Activated CD4-positive, CD25-positive, alpha-beta regulatory T cell treated with anti-CD3 and anti-CD28 coated beads, Interleukin-2, amount 50 U/mL, for 72 hours (primary cell): Measurements from ENCODE around the gene TBC1D16.

Experiments
- DNase-seq: peaks from one replicate; pipeline ENCODE4 v3.0.0; 2021

Gene TBC1D16

GRCh38 chr17:79925242-79925957 lies 110.3 kb downstream of the TBC1D16 start:
- DNase-seq, result no peak

GRCh38 chr17:79924639-79924976 lies 111.1 kb downstream of the TBC1D16 start:
- no peak for DNase-seq

- peak; percentile 54 for DNase-seq
Measured at GRCh38 chr17:79923974-79924638, 111.6 kb downstream of the TBC1D16 start.

- DNase-seq, result no peak
Measured at GRCh38 chr17:79922798-79923197, 112.9 kb downstream of the TBC1D16 start.

GRCh38 chr17:79922116-79922601 lies 113.5 kb downstream of the TBC1D16 start:
- DNase-seq, result no peak

DNA sequence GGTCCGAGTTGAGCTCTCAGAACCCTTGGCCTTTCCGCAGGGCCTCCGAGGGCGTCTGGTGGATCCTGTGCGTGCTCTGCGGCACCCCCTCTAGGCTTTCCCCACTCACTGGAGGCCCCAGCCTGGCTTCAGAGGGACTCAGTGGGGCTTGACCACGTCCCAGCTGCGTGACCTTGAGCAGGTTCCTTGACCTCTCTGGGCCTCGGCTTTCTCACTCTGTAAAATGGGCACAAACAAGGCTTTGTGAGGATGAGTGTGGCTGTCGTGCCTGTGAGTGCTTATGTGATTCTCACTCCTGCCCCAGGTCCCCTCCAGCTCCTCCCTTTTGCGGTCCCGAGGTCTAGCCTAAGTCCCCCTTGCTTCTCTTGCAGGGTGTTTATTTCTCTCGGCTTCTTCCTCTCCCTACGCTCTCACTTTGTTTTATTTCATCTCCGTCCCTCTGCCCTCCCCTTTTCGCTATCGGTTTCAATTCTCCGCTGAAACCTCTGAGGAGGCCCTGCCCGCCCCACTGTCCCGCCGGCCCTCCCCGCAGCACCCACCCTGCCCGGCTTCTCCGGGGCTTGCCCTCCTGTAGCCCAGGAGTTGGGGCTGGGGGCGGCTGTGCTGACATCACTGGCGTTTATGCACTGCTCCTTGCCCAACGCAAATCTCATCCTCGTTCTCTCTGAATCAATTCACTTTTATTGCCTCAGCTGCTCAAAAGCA lies 114.1 kb downstream of the TBC1D16 start:
- DNase-seq, result no peak

DNA sequence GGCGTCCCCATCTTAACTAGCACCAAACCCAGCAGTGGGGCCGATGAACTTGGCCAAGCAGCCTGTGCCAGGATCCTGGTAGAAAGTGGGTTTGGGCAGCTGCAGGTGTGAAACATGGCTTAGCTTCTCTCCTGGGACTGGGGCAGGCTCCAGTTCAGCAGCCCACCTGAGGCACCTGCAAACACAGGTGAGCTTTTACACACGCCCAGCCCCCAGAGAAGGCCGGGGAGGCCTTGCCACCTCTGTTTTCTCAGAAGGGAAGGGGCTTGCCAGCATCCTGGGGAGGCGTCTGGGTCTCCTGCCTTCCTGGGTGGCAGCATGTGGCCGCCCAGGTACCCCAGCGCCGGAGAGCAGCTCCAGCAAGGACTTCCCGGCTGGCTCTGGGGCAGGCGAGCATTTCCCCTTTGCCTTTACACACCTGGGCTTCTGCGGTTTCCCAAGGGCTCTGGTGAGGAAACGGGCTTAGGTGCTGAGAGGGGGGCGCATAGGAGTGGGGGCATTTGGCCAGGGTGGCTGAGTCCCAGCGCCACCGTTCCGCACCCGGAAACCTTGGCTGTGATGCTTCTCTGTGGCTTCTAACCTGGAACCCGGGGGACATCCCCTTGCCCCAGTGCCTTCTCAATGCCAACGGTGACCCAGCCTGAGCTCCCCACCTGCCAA lies 114.8 kb downstream of the TBC1D16 start:
- no peak for DNase-seq

GRCh38 chr17:79919862-79920720 lies 115.6 kb downstream of the TBC1D16 start:
- DNase-seq, result no peak

GRCh38 chr17:79919164-79919585 lies 116.5 kb downstream of the TBC1D16 start:
- DNase-seq, result no peak

DNA sequence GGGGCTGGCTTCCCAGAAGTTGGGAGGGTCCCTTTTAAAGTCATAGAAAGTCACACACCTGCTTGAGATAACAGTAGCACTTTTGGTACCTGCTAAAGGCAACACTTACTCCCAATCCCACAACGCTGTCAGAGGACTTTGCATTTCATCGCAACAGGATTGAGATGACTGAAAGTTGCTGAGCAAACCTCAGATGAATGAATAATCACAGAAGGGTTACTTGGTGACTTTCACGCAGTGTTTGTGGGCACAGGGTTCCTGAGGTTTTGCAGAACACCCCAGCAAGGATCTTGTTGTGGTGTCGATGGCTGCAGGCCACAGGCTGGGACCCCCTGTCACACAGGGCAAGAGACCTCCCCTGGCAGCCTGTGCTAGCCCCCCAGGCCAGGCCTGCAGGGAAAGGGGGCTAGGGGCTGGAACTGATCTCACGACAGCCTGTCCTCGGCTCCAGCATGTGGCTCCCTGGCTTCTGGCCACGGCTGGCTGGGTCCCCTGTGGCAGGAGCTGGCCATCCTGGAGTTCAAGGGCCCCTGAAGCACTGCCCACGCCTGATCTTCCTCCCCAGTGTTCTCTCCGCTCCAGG lies 117.0 kb downstream of the TBC1D16 start:
- DNase-seq, result no peak

GRCh38 chr17:79917902-79918484 lies 117.7 kb downstream of the TBC1D16 start:
- DNase-seq, result no peak

GRCh38 chr17:79916991-79917901 lies 118.4 kb downstream of the TBC1D16 start:
- DNase-seq, result no peak

DNA sequence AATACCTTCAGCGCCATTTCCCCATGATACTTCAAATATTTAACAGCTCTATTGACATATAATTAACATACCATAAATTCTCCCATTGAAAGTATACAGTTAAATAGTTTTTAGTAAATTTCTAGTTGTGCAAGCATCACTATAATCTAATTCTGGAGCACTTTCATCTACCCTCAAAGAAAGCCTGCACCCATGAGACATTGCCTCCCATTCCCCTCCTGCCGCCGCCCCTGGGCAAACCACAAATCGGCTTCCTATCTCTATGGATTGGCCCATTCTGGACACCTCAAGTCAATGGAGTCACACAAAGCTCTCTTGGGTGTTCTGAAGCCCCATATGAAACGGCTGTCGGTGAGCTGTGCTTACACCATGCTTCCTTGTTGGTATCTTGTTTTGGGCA lies 119.2 kb downstream of the TBC1D16 start:
- no peak for DNase-seq

DNA sequence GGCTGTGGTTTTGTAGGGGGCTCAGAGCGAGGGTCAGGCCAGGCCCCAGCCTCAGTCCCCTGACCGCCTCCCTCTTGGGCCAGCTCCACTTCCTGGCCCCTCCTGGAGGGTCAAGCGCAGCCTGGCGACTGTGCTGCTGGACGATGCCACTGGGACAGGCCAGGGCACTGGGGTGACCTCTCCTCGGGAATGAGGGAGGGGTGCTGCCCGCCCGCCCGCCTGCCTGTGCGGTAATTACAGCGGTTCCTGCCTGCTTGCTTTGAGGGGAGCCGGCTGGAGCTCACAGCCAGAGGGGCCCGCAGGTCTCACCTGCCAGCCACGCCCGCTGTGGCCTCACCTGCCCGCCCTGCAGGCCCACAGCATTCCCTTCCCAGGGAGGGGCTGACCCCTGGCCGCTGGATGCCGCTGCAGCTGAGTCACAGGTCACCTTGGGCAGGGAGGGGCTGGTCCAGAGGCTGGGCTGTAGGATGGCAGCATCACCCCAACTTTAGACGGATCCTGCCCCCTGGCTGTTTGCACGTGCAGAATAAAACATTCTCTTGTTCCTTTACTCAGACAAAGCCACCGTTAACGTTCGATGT lies 119.7 kb downstream of the TBC1D16 start:
- no peak for DNase-seq

- DNase-seq, result no peak
Measured at GRCh38 chr17:79914813-79915740, 120.6 kb downstream of the TBC1D16 start.

- no peak for DNase-seq
Measured at GRCh38 chr17:79913896-79914812, 121.5 kb downstream of the TBC1D16 start.

DNA sequence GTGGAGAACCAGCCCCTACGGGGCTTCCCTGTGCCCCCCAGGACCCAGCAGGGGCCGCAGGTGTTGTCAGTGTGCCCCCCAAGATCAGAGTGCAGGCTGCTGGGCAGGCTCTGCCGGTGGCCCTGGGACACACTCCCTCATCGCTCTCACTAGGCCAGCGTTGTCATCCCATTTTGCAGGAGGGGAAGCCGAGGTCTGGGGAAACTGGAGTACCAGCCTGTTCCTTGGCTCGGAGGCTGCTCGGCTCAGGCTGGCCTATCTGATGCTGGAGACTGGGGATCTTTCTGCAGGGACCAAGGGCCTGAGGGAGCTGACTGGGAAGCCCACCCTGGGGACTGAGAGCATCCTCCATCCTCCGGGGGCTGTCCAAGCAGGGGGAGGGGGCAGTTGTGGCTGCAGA lies 122.2 kb downstream of the TBC1D16 start:
- DNase-seq, result no peak
